ENCODE data around the gene INPP5A. TPM values are rescaled to one million over a fixed set of nuclear protein-coding genes. Genes with fewer than 3 reads are reported as not detected.

Gene INPP5A
- total RNA-seq, 2 donors from 2014 or later = 20.7 to 26.7 TPM

DNA sequence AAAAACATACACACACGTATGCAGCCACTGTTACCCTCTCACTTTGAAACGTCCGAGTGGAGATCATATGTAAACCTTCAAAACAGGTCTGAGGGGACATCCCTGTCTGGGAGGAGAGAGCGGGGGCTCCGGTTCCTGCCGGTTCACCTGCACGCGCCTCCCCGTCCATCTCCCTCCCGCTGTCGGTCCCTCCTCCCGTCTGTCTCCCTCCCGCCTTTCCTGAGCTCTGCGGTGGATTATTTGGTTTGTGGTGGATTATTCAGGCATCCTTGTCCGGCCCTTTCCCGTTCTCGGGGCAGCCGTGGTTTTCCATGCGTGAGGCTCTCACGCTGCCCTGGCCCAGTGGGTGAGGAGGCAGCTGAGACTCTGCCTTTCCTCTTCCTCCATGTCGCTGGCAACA, 188.6 kb downstream of the INPP5A start:
- 91 to 93% methylated on average over 9 to 21 of the region's 21 CpGs for WGBS, 2 experiments (ENCODE audit: insufficient coverage in 1 of 2, insufficient read length in 1 of 2)
- H3K9ac ChIP-seq (ENCODE audit: extremely low read depth, low read length, poor library complexity, severe bottlenecking) = no peak overlapping the region
- no peak overlapping the region for H3K27ac ChIP-seq (ENCODE audit: low read depth, low read length)
- no peaks in the 10 kb centered on the region for H3K9me3 ChIP-seq (ENCODE audit: control insufficient read depth, low read length)
- Mint-ChIP-seq H3K9me3 (no peaks in the 10 kb centered on the region), H3K36me3 (ENCODE audit: low read depth) (peaks cover 15% of the 10 kb centered on the region), H3K4me3 (no peak overlapping the region), H3K4me1 (no peaks in the 10 kb centered on the region), H3K27ac (no peak overlapping the region), H3K27me3 (ENCODE audit: insufficient read depth) (no peaks in the 10 kb centered on the region)
- H3K4me1 ChIP-seq (ENCODE audit: control insufficient read depth, insufficient read depth, low read length) = no peaks in the 10 kb centered on the region
- TF ChIP-seq, protein P1, sequence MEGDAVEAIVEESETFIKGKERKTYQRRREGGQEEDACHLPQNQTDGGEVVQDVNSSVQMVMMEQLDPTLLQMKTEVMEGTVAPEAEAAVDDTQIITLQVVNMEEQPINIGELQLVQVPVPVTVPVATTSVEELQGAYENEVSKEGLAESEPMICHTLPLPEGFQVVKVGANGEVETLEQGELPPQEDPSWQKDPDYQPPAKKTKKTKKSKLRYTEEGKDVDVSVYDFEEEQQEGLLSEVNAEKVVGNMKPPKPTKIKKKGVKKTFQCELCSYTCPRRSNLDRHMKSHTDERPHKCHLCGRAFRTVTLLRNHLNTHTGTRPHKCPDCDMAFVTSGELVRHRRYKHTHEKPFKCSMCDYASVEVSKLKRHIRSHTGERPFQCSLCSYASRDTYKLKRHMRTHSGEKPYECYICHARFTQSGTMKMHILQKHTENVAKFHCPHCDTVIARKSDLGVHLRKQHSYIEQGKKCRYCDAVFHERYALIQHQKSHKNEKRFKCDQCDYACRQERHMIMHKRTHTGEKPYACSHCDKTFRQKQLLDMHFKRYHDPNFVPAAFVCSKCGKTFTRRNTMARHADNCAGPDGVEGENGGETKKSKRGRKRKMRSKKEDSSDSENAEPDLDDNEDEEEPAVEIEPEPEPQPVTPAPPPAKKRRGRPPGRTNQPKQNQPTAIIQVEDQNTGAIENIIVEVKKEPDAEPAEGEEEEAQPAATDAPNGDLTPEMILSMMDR (conservative IDR thresholded peaks at IDR 0.05) = no peak
- H3K27me3 ChIP-seq (ENCODE audit: control insufficient read depth, insufficient read depth, low read length, poor library complexity, severe bottlenecking) = no peaks in the 10 kb centered on the region
- H3K4me3 ChIP-seq (ENCODE audit: low read length) = no peak overlapping the region
- H3K36me3 ChIP-seq (ENCODE audit: control insufficient read depth, insufficient read depth, low read length) = no peaks in the 10 kb centered on the region
- DNase-seq = no peak

DNA sequence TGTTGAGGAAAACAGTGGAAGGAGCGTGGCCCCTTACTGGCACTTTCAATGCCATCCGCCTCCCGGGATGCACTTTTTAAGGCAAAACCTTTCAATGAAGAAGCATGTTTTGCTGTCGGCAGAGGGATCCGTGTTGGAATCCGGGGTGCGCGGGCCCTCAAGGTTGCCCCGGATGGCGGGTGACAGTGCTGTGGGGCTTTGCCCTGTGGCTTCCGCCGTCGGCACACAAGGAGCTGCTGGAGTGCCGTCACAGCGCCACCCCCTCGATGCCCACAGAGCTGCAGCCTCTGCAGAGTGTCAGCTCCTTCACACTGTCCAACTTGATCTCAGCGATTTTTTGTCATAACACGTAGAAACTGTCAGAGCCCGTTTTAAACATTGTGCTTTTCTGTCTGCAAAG, 189.4 kb downstream of the INPP5A start:
- H3K9me3 ChIP-seq (ENCODE audit: control insufficient read depth, low read length) = no peaks in the 10 kb centered on the region
- H3K4me3 ChIP-seq (ENCODE audit: low read length) = no peak overlapping the region
- H3K27me3 Mint-ChIP-seq (ENCODE audit: insufficient read depth) = no peaks in the 10 kb centered on the region
- H3K4me1 ChIP-seq (ENCODE audit: control insufficient read depth, insufficient read depth, low read length) = no peaks in the 10 kb centered on the region
- no peaks in the 10 kb centered on the region for H3K4me1 Mint-ChIP-seq
- H3K9me3 Mint-ChIP-seq = no peaks in the 10 kb centered on the region
- H3K9ac ChIP-seq (ENCODE audit: extremely low read depth, low read length, poor library complexity, severe bottlenecking) = no peak overlapping the region
- WGBS, 2 experiments (ENCODE audit: insufficient coverage in 1 of 2, insufficient read length in 1 of 2) = 95 to 99% methylated on average over 16 to 19 of the region's 19 CpGs
- H3K27me3 ChIP-seq (ENCODE audit: control insufficient read depth, insufficient read depth, low read length, poor library complexity, severe bottlenecking) = no peaks in the 10 kb centered on the region
- peaks cover 15% of the 10 kb centered on the region for H3K36me3 Mint-ChIP-seq (ENCODE audit: low read depth)
- TF ChIP-seq, protein P1 (conservative IDR thresholded peaks at IDR 0.05) = no peak
- no peak overlapping the region for H3K4me3 Mint-ChIP-seq
- no peak for DNase-seq
- H3K27ac Mint-ChIP-seq = no peak overlapping the region
- H3K27ac ChIP-seq (ENCODE audit: low read depth, low read length) = no peak overlapping the region
- H3K36me3 ChIP-seq (ENCODE audit: control insufficient read depth, insufficient read depth, low read length) = no peaks in the 10 kb centered on the region

DNA sequence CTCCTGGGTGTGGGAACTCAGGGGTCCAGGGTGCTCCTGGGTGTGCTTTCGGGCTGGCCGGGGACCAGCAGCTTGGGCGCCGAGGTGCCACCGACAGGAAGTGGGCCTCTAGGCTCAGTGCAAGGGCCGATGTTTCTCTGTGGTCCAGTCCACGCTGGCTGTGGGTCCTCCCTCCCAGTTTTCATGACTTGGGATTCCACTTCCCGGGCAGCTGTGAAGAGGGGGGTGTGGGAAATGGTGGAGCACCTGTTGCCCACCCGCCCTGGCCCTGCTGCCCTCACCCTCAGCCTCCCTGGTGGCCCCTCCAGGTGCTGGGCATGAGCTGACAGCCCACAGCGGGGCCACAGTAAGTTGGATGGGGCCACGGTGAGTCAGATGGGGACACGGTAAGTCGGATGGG, 189.8 kb downstream of the INPP5A start:
- H3K27ac Mint-ChIP-seq = no peak overlapping the region

More for the DNA sequence above, 189.8 kb downstream of the INPP5A start:
- Histone ChIP-seq H3K36me3 (ENCODE audit: control insufficient read depth, insufficient read depth, low read length) (no peaks in the 10 kb centered on the region), H3K4me3 (ENCODE audit: low read length) (no peak overlapping the region), H3K27ac (ENCODE audit: low read depth, low read length) (no peak overlapping the region), H3K4me1 (ENCODE audit: control insufficient read depth, insufficient read depth, low read length) (no peaks in the 10 kb centered on the region), H3K9me3 (ENCODE audit: control insufficient read depth, low read length) (no peaks in the 10 kb centered on the region), H3K9ac (ENCODE audit: extremely low read depth, low read length, poor library complexity, severe bottlenecking) (no peak overlapping the region), H3K27me3 (ENCODE audit: control insufficient read depth, insufficient read depth, low read length, poor library complexity, severe bottlenecking) (no peaks in the 10 kb centered on the region)
- no peak overlapping the region for H3K4me3 Mint-ChIP-seq
- peaks cover 15% of the 10 kb centered on the region for H3K36me3 Mint-ChIP-seq (ENCODE audit: low read depth)
- H3K9me3 Mint-ChIP-seq = no peaks in the 10 kb centered on the region
- no peak for DNase-seq
- no peaks in the 10 kb centered on the region for H3K4me1 Mint-ChIP-seq
- WGBS, 2 experiments (ENCODE audit: insufficient coverage in 1 of 2, insufficient read length in 1 of 2) = 88 to 97% methylated on average over 3 to 13 of the region's 13 CpGs
- H3K27me3 Mint-ChIP-seq (ENCODE audit: insufficient read depth) = no peaks in the 10 kb centered on the region
- TF ChIP-seq, protein P1 (conservative IDR thresholded peaks at IDR 0.05) = no peak
